Choroid plexus epithelial cell (primary cell): Measurements from ENCODE around the gene PEAK3.

ENCODE experiments used
- DNase-seq: peaks from one replicate; pipeline ENCODE4 v3.0.0-alpha.2; 2010; ENCODE audit warnings: low read depth
- H3K4me3 ChIP-seq: 2 replicates; pipeline ENCODE4 v1.5.1; 2011; ENCODE audit warnings: low read depth, mild to moderate bottlenecking, control low read depth, low read length, moderate library complexity
- CTCF ChIP-seq: conservative IDR thresholded peaks from 2 replicates; pipeline ENCODE4 v1.5.1; 2011; ENCODE audit warnings: low read depth, mild to moderate bottlenecking, control low read depth, inconsistent platforms, low read length, moderate library complexity

Gene PEAK3

GRCh38 chr19:2315818-2316353 lies 33.9 kb upstream of the PEAK3 start:
- H3K4me3 ChIP-seq = no peak overlapping the region
- DNase-seq = peak; percentile 70
- TF ChIP-seq CTCF = peak; percentile 77

DNA sequence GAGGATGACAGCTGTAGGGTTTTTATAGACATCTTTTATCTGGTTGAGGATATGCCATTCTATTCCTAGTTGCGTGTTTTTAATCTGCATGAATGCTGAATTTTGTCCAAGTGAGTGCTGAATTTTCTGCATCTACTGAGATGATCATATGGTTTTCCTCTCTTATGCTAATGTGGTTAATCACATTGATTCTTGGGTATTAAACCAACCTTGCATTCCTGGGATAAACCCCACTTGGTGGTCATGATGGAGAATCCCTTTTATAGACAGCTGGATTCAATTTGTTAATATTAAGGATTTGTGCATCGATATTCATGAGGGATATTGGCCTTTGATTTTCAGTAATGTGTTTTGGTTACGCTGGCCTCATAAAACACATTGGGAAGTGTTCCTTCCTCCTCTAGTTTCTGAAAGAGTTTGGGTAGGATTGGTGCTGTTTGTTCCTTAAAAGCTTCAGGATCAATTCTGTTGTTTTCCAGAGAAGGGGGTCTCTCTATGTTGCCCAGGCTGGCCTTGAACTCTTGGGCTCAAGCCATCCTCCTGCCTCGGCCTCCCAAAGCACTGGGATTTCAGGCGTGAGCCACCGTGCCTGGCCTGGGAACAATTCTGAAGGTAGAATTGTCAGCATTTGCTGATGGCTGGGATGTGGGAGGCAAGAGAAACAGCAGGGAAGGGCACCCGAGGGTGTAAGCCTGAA lies 33.3 kb upstream of the PEAK3 start:
- H3K4me3 ChIP-seq = no peak overlapping the region
- TF ChIP-seq CTCF = no peak

DNA sequence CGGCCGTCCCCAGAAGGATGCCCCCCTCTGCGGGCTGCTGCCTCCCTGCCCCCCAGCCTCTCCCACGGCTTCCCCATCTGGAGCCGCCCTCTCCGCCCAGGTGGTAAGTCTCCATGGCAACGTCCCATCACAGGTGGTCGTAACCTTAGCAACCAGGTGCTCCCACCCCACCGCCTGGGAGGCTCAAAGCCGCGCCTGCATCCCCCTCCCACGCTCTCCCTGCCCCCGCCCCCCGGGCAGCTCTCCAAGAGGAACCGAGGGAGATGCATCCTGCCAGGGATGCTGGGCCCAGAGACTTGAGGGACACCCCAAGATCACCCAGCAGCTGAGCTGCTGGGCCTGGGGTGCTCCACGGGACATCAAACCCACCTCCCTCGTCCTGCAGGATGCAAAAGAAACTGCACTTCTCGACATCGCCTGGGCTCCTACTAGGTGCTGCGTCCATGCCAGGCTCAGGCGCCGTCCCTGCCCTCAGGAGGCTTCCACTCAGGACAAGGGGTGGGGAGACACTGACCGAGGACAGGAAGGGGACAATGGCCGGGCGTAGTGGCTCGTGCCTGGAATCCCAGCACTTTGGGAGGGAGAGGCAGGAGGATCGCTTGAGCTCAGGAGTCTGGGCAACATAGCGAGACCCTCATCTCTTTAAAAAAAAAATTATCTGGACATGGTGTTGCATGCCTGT lies 31.0 kb upstream of the PEAK3 start:
- H3K4me3 ChIP-seq = no peak overlapping the region
- TF ChIP-seq CTCF = no peak
- no peak for DNase-seq

More for the DNA sequence above, 33.3 kb upstream of the PEAK3 start:
- DNase-seq = no peak

DNA sequence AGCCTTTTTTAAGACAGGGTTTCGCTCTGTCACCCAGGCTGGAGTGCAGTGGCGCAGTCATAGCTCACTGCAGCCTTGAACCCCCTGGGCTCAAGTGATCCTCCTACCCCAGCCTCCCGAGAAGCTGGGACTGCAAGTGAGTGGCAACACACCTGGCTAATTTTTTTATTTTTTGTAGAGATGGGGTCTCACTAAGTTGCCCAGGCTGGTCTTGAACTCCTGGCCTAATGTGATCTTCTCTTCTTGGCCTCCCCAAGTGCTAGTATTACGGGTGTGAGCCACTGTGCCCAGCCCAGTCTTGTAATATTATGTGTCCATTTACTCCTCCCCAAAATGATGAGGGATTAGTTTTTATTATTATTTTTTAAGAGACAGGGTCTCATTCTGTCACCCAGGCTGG lies 29.1 kb upstream of the PEAK3 start:
- no peak for DNase-seq
- H3K4me3 ChIP-seq = no peak overlapping the region
- TF ChIP-seq CTCF = no peak

DNA sequence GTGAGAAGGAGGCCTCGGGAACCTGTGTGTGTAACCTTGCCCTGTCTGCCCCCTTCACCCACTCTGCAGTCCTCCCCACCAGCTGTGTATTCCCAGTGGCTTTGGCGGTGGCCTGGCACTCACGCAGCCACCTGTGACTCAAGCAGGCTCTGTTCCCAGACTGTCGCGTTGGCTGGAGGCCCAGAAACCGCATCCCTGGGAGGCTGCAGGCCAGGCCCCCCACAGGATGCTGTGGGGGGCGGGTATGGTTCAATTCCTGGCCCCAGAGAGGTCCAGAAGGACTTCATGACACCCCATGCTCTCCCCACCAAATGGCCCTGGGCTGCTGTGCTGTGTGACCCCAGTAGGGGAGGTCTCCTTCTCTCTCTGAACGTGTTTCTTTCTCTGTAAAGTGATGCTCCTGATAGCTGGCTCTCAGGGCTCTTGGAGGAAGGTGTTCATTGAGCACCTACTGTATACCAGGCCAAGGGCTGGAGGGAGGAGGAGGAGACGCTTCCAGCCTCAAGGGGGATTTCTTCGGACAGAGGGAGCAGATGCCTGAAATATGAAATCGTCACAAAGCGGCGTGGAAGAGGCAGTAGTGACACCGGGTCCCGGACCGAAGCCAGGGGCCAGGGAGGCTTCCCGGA lies 27.9 kb upstream of the PEAK3 start:
- no peak overlapping the region for H3K4me3 ChIP-seq
- TF ChIP-seq CTCF = no peak
- no peak for DNase-seq

- TF ChIP-seq CTCF = no peak
- no peak for DNase-seq
- H3K4me3 ChIP-seq = peak within 1 kb of the TSS; percentile 20
Measured at GRCh38 chr19:2308114-2308556, 26.2 kb upstream of the PEAK3 start, which contains the start of gene LINGO3. Gene LINGO3, minus strand, starts transcription at chr19:2308154. Its CDS starts 16,378 bp downstream, at chr19:2291776.
